HG02970 (cell line): ENCODE results near the gene SNAPC4.

Experiments used
- ATAC-seq: cut with Tn5 transposase; IDR thresholded peaks from one replicate; pipeline ENCODE4 v1.9.1; 2021; ENCODE audit warnings: mild to moderate bottlenecking, moderate library complexity, moderate number of reproducible peaks; ENCODE audit not compliant: unreplicated experiment, low FRiP score

The SNAPC4 gene

GRCh38 chr9:136375096-136375495, 24.9 kb downstream of the SNAPC4 start:
- no peak for ATAC-seq

DNA sequence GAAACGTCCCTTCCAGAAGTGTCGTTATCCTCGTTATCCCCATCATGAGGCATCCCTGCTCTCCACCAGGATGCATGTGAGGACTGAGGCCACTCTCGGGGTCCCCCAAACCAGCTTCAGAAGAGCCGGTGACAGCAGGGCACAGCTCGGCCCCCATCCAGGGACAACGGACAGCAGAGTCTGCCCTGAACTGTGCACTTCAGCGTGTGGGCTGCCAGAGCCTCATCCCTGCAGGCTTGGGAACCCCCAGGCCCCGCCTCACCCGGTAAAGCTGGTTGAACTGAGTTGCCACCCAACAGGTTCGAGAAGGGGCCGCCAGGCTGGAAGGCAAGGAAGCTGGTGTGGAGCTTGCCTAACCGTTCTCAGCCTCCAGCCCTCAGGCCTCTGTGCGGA, 25.8 kb downstream of the SNAPC4 start:
- ATAC-seq, result no peak

DNA sequence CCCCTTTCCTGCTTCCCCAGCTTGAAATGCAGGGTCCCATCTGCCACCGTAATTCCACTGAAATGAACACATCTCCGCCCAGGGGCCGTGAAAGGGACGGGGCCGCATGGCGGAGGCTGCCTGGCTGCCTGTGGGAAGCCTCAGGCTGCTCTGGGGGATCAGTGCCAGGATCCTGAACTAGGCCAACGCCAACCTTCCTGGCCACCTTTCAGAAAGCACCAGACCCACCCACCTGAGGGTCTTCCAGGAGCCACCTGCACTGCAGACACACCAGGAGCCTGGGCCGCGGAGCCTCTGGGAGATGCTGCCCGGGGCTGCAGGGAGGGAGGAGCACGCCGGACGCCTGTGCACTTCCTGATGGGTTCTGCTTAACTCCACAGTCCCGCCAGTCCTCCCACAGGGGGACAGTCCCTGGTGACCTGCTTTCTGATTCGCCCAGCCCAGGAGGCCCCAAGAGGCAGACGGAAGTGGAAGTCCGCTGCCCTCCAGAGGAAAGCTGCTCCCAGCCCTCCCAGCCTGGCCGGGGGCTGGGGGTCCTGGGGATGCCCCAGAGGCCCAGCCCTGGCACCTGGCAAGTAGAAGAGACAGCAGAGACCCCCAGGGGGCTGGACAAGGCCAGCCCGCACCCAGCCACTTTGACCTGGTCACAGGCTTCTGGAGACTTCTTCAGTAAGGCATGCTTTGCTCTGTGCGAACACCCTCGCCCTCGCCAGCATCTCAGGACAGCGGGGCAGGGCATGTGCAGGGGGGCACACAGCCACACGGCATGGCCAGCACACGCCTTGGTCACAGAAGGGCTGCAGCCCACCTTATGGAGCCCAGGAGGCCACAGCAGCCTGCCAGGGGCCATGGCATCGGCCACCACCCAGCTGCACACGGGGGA, 26.4 kb downstream of the SNAPC4 start, which contains the start of gene CARD9:
TSS of gene CARD9 (minus strand) at position 370 of the 883 bp plus-strand sequence. CDS start 1,591 bp downstream, outside the sequence.
- no peak for ATAC-seq

- no peak for ATAC-seq
Observed at GRCh38 chr9:136372561-136373299, 27.2 kb downstream of the SNAPC4 start.

DNA sequence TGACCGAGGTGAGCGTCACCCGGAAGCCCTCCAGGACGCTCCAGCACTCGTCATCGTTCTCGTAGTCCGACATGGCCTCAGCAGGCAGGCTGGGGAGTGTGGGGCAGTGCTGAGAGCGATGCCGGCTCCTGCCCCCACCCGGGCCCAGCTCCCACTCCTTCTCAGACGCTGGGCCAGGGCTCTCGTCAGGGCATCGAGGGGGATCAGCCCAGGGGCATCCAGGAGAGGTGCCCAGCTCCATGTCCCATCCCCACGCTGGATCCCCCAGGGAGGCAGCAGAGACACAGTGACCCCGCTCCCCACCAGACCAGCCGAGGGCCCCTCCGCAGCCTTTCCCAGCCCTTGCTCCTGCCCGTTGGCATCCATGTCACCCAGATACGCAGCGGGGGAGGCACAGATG, 28.0 kb downstream of the SNAPC4 start:
- ATAC-seq, result no peak

DNA sequence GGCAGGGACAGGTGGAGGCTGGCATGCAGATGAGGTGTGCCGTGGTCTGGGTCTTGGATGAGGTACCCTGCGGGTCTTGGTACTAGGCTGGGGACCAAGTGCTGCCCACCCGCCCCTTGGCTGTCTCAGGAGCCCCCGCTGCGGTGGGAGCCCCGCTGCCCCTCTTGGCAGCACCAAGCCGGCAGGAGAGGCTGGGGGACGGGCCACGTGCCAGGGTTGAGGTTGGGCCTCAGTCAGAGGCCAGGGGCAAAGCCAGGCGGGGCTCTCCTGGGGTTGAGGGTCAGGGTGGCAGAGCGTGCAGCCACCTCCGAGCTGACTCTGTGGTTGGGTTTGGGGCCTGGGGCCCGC, 28.5 kb downstream of the SNAPC4 start:
- ATAC-seq, result no peak

- ATAC-seq, result no peak
Observed at GRCh38 chr9:136370687-136371532, 29.1 kb downstream of the SNAPC4 start.

DNA sequence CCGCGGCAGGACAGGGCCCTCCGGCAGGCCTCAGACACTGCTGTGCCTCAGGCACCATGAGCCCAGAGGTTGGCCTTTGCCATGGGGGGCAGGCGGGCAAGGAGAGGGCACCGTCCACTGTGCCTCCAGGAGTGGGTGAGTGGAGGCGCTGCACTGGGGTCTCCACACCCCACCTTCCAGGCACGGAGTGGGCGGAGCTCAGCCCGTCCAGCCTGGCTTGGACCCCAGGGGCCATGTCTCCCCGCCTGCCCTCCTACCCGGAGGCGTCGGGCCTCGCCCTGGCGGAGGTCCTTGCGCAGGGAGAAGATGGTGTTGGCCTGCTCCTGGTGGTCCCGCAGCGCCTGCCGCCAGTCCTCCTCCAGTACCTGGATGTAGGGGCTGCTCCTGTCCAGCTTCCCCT, 29.9 kb downstream of the SNAPC4 start:
- ATAC-seq, result no peak

DNA sequence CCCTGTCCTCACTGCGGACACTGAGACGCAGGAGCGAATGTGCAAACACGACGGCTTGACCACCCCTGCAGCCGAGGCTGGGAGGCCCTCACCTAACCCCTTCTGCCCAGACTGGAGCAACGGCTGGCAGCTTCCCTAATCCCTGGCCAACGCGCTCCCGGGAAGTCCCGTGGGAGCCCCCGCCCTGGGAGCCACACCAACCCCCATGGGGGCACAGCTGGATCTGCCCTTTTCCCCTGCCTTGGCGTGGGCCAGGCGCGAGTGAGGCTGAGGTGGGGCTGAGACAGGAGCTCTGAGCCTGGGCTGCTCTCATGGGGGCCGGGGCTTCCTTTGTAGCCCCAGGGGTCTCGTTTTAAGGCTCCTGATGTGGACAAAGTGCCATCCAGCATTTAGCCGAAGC, 31.8 kb downstream of the SNAPC4 start:
- ATAC-seq, result no peak

- ATAC-seq, result no peak
Observed at GRCh38 chr9:136367296-136368145, 32.4 kb downstream of the SNAPC4 start.

DNA sequence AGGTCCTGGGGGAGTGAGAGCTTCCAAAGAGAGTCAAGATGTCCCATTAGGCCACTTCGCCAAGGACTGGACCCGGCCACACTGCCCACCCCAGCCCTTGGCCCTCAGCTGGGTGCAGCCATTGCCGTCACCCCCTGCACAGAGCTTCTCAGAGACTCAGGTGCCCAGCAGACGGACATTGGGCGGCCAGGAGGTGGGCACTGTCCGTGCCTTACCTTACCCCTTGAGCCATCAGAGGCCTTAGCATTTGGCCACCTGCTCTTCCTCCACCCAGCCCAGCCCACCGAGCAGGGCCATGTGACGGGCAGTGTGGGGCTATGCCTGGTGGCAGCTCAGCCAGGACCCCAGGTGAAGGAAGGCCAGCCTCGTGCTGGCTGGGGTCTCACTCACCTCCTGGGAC, 33.1 kb downstream of the SNAPC4 start:
- no peak for ATAC-seq

DNA sequence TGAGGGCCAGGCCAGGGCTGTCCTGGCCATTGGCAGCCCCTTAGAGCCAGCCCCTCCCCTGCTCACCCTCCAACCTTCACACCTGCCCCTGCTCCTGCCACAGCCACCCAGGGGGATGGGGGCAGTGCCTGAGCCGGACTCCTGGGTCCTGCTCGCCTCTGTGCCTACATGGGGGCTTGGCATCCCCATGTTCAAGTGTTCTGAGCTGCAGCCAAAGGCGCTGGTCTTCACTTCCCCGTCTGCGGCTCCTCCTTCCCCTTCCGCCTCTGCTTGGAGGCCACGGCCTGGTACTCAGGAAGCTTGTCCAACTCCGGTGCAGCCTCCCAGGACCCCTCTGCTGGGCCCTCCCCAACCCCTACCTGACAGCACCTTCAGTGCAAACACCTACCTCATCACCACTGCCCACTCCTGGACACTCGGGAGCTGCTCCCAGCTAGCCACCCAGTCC, 34.2 kb downstream of the SNAPC4 start:
- ATAC-seq, result no peak

DNA sequence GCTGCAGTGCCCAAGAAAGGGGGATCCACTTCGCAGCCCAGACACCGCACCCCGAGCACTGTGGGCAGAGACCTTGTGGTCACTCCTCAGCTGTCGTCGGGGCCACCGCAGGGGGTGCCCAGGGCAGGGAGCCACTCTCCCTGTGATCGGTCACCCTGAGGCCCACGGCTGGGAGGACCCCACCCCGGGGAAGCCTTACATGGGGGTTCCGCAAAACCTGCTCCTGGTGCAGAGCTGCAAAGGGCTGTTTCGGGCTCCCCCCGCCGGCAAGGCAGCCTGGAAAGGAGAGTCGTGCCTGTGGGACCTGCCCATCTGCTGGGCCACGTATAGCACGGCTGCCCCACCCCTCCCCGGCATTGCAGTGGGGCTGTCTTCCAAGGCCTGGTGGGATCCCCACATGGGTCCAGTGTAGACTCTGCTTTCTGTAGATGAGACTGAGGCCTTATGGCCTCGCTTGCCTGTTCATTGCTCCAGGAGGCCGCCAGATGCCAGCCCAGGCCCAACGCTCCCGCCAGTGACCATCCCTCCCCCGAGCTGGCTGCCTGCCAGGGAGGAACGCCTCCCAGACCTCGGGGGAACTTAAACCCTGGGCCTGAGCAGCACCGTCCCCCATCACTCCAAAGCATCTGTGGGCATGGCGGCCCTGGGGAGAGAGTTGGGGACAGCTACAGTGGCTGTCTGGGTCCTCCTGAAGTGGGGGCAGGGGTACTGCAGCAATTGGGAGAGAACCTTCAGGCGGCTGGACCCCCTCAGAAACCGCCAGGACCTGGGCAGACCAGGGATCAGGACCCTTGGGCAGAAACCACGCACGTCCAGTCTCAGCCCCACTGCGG, 34.8 kb downstream of the SNAPC4 start:
- no peak for ATAC-seq

DNA sequence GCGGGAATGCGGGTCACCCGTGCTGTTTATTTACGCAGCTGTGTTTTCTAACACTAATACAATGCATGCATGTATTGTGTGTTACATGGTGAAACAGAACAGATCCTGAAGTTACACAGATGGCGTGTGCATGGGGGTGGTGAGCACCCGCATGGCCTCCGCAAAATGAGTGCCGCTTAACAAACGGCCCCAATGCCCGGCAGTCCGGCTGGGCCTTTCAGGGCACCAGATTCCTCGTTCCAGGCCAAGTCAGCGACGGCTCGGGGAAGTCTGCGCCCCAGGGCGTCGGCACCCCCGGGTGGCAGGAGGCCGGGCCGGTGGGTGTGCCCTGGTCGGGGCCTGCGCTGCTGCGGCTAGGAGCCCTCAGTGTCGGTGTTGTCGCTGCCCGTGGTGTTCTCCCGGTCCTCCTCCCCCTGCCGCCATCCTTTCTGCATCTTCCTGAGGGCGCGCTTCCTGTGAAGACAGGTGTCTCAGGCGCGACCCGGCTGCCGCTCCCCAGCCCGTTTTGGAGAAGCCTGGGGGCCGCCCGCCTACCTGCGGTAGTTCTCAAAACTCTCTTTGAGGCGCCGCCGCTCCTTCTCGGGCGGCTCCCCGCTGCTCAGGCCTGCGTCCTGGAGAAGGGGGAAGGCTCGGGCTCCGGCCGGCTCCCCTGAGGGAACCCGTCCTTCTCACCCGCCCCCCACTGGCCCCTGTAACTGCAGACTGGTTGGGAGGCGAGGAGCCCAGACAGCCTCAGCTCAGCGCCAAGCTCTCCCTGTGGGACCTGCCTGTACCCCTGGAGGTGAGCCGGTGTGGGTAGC, 35.8 kb downstream of the SNAPC4 start:
- no peak for ATAC-seq

DNA sequence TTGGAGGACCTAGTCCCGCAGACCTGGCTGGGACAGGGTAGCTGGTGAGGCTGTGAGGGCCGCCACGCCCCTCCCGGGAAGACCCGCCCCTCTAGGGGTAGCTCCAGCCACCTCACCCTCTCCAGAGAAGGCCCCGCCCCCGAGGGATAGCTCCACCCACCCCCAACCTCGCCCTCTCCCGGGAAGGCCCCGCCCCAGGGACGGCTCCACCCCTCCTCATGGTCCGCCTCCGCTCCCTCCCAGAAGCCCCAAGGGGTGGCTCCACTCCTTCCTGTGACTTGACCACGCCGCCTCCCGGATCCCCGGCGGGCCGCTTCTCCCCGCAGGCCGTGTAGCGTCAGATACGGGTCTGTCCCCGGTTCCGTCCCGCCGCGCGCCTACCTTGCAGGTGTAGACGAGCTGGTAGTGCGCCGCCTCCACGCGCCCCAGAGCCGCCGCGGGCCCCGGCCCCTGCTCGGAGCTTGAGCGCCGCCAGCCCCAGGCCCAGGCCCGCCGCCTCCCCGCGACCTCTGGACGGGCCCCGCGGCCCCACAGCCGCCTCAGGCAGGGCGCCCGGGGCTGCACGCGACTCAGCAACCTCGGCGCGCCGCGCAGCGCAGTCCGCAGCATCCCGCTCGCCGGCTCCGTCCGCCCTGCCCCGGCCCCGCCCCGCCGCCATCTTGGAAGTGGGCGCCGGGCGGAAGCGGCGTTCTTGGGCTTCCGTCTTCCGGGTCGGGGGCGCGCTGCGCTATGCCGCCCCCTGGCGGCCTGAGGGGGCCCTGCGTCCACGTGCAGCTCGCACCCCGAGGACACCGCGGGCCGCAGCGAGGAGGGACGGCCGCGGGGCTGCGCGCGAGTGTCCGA, 36.6 kb downstream of the SNAPC4 start, which contains the start of gene DNLZ:
TSS of gene DNLZ (minus strand) at position 639 of the 843 bp plus-strand sequence. CDS start at position 609, 30 bp downstream.
- peak; percentile 71 for ATAC-seq

GRCh38 chr9:136362450-136362784, 37.6 kb downstream of the SNAPC4 start:
- no peak for ATAC-seq

DNA sequence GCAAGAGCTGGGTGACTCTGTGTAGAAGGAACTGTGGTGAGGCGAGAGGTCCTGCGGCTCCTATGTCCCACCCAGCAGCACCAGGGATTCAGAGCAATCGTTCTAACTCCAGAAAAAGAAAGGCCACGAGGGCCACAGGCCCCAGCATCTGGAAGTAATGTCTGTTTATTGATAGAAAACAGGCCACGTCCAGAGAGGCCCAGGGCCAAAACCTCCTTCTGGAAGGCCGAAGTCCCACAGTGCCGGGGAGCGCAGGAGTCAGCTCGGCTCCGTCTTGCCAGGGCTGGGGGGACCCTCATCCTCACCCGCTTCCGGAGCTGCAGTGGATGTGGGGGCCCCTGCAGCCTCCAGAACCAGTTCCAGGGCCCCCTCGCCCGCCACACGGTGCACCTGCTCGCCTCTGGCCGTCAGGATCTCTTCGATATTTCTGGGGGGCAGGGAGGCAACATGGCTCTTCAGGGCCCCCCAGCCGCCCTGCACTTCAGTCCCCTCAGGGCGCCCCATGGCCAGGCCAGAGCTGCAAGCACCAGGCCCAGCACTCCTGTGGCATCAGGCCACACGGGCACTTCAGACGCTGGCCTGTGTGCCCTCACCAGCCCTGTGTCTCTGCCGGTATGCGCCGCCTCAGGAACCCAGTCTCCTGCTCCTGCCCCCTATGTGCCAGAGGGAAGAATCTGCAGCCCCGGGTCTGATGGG, 38.1 kb downstream of the SNAPC4 start:
- ATAC-seq, result no peak
